Activated naive CD4-positive, alpha-beta T cell treated with anti-CD3 and anti-CD28 coated beads, Interleukin-2, amount 10 ng/mL, durations not matched to agents 5 hours and 36 hours (primary cell): Measurements from ENCODE around the gene C6orf118. TPM values are rescaled to one million over a fixed set of nuclear protein-coding genes. Genes with fewer than 3 reads are reported as not detected.

Source experiments
- total RNA-seq, 2 experiments: library from RNA; stranded (reverse); gene quantifications; one replicate each; pipeline ENCODE4 v1.2.3, GENCODE V29; 2021

C6orf118 gene
- total RNA-seq, result not detected

DNA sequence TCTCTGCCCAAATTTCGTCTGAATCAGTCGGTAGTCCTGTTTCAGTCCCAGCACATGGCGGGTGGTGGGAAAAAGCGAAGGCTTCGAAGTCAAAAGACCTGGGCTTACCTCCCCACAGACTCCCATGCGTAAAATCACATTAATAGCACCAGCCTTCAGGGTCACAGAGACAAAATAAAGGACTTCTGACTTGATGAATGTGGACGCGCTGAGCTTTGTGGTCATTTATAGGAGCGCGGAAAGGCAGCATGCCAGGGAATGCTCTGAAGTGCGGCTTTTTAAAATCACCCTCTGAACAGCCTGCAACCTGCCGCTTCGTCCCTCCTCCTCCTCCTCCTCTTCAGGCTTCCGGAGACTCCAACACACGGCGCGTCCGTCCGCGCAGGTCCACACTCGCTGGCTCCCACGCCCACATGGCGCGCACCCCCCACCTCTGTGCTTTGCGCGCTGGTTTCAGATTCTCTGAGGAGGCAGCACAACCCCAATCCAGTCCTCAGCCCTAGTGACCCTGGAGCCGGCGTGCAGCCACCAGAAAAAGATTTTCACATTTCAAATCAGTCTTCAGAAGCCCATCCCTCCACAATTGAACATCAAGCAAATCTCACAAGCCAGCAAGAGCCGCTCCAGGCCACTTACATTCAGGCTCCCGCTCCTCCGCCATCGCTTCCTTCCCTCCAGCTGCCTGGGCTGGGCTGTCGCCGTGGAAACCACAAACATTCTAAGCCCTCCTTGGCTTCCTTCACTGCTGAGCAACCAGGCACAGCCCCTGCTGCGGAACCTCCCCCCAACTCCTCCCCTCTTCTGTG is at the start of gene C6orf118:
C6orf118 (minus strand) TSS at position 680 of the 806 bp plus-strand sequence; CDS start at position 661, 19 bp downstream.

